Hepatocyte (in vitro differentiated cells): ENCODE data around the gene SESN1. TPM values are rescaled to one million over a fixed set of nuclear protein-coding genes. Genes with fewer than 3 reads are reported as not detected.

Experiments used
- DNase-seq: peaks from one replicate; pipeline ENCODE4 v3.0.0-alpha.2; 2016; ENCODE audit warnings: low spot score
- H2AFZ ChIP-seq: fragments of 200-600 bp; sonication (generic); 2 replicates; pipeline ENCODE4 v1.6.0; 2016; ENCODE audit warnings: antibody characterized with exemption, mild to moderate bottlenecking
- H3K27ac ChIP-seq: fragments of 200-600 bp; sonication (generic); 2 replicates; pipeline ENCODE4 v1.5.1; 2016; ENCODE audit warnings: mild to moderate bottlenecking
- H3K27me3 ChIP-seq: fragments of 200-600 bp; sonication (generic); 2 replicates; pipeline ENCODE4 v1.6.1; 2016
- H3K36me3 ChIP-seq: fragments of 200-600 bp; sonication (generic); replicated peaks from 2 replicates; pipeline ENCODE4 v1.5.1; 2016; ENCODE audit warnings: low read depth; ENCODE audit not compliant: insufficient read depth
- H3K4me1 ChIP-seq: fragments of 200-600 bp; sonication (generic); 2 replicates; pipeline ENCODE4 v1.5.1; 2016; ENCODE audit warnings: mild to moderate bottlenecking, moderate library complexity; ENCODE audit not compliant: insufficient read depth
- H3K4me2 ChIP-seq: fragments of 200-600 bp; sonication (generic); 2 replicates; pipeline ENCODE4 v1.6.0; 2016
- H3K4me3 ChIP-seq: fragments of 200-600 bp; sonication (generic); 2 replicates; pipeline ENCODE4 v1.5.1; 2016; ENCODE audit warnings: mild to moderate bottlenecking
- H3K79me2 ChIP-seq: fragments of 200-600 bp; sonication (generic); 2 replicates; pipeline ENCODE4 v1.6.0; 2017; ENCODE audit warnings: mild to moderate bottlenecking
- H3K9me2 ChIP-seq: fragments of 200-600 bp; sonication (generic); replicated peaks from 2 replicates; pipeline ENCODE4 v1.6.0; 2017; ENCODE audit warnings: mild to moderate bottlenecking; ENCODE audit not compliant: insufficient read depth
- H3K9me3 ChIP-seq: fragments of 200-600 bp; sonication (generic); 2 replicates; pipeline ENCODE4 v1.5.1; 2016; ENCODE audit warnings: low read depth, mild to moderate bottlenecking
- H4K20me1 ChIP-seq: fragments of 200-600 bp; sonication (generic); 2 replicates; pipeline ENCODE4 v1.6.0; 2016; ENCODE audit warnings: mild to moderate bottlenecking; ENCODE audit not compliant: insufficient read depth, poor library complexity, severe bottlenecking
- EZH2 ChIP-seq: fragments of 200-600 bp; sonication (generic); IDR thresholded peaks from 2 replicates; pipeline ENCODE4 v1.6.1; 2016; ENCODE audit warnings: antibody characterized with exemption, mild to moderate bottlenecking, borderline replicate concordance
- EZH2phosphoT487 ChIP-seq: fragments of 200-600 bp; sonication (generic); IDR thresholded peaks from one replicate; pipeline ENCODE4 v1.6.1; 2018; ENCODE audit warnings: antibody characterized with exemption, mild to moderate bottlenecking, low read depth, moderate library complexity; ENCODE audit not compliant: unreplicated experiment, severe bottlenecking
- WGBS: methylation state at CpG from one replicate; pipeline ENCODE4 v1.1.6; 2016; ENCODE audit warnings: low lambda C conversion rate; ENCODE audit errors: missing lambda C conversion rate; 5-methylcytosine and 5-hydroxymethylcytosine counted together
- polyA plus RNA-seq: library from polyadenylated mRNA; unstranded; fragments of >200 nt; fragmentation: Nextera tagmentation; extraction: Ambion mirVana; gene quantifications from 2 replicates; pipeline ENCODE4 v1.2.1, GENCODE V29; 2016
- total RNA-seq: library from RNA; depleted of rRNA; stranded (reverse); fragments of >200 nt; gene quantifications from 2 replicates; pipeline ENCODE4 v1.2.3, GENCODE V29; 2014
- TF ChIP-seq, protein P1 (sequence below): fragments of 200-600 bp; sonication (generic); IDR thresholded peaks from 2 replicates; pipeline ENCODE4 v1.5.1; 2016; ENCODE audit warnings: antibody characterized with exemption, mild to moderate bottlenecking; ENCODE audit not compliant: poor library complexity

The SESN1 gene
- total and polyA plus RNA-seq, 2 experiments from 2014 or later: 29.1 to 59.1 TPM

DNA sequence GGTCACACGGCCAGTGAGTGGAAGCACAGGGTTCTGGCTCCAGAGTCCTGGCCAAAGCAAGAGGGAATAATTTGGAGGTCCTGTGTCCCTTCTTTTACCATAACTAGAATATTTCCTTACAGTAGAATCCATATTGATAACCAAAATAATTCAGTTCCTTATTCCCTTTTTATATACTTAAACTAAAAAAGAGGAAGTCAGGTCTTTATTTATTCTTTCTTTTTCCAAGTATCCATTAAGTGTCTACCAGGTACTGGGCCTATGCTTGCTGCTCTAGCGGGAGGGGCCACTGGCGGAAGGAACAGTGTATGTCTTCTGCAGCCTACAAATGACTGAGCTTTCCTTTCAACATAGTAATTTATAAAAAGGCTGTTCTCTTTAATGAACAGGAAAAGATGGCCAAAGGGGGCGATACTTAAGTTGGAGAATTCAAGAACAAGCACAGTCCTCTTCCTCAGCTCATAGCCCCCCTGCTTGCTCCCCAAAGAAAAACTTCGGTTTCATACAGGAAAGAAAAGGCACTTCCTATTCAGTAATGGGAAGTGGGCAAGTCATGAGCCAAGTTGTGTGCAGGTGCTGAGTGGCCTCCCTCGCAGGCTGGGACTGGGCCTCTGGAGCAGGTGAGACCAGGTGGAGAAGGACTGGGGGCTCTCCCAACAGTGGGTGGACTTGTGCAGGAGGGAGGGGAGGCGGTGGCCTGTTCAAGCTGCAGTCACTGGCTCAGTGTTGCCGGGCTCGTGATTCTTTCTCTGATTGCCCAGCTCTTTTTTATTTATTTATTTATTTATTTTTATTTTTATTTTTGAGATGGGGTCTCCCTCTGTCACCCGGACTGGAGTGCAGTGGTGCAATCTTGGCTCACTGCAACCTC lies 135.5 kb downstream of the SESN1 start:
- no peak overlapping the region for H3K27ac ChIP-seq
- no peak overlapping the region for H2AFZ ChIP-seq
- DNase-seq: no peak
- H3K9me3 ChIP-seq: no peaks in the 10 kb centered on the region
- H3K9me2 ChIP-seq: no peaks in the 10 kb centered on the region
- no peak overlapping the region for H3K4me2 ChIP-seq
- no peaks in the 10 kb centered on the region for H3K36me3 ChIP-seq
- no peak overlapping the region for H3K4me3 ChIP-seq
- H3K4me1 ChIP-seq: no peaks in the 10 kb centered on the region
- no peaks in the 10 kb centered on the region for H3K79me2 ChIP-seq
- H3K27me3 ChIP-seq: no peaks in the 10 kb centered on the region
- TF ChIP-seq EZH2 (no peak), EZH2phosphoT487 (no peak)
- TF ChIP-seq, protein P1, sequence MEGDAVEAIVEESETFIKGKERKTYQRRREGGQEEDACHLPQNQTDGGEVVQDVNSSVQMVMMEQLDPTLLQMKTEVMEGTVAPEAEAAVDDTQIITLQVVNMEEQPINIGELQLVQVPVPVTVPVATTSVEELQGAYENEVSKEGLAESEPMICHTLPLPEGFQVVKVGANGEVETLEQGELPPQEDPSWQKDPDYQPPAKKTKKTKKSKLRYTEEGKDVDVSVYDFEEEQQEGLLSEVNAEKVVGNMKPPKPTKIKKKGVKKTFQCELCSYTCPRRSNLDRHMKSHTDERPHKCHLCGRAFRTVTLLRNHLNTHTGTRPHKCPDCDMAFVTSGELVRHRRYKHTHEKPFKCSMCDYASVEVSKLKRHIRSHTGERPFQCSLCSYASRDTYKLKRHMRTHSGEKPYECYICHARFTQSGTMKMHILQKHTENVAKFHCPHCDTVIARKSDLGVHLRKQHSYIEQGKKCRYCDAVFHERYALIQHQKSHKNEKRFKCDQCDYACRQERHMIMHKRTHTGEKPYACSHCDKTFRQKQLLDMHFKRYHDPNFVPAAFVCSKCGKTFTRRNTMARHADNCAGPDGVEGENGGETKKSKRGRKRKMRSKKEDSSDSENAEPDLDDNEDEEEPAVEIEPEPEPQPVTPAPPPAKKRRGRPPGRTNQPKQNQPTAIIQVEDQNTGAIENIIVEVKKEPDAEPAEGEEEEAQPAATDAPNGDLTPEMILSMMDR: no peak
- WGBS: 96% methylated on average over 10 of the region's 10 CpGs
- no peaks in the 10 kb centered on the region for H4K20me1 ChIP-seq

DNA sequence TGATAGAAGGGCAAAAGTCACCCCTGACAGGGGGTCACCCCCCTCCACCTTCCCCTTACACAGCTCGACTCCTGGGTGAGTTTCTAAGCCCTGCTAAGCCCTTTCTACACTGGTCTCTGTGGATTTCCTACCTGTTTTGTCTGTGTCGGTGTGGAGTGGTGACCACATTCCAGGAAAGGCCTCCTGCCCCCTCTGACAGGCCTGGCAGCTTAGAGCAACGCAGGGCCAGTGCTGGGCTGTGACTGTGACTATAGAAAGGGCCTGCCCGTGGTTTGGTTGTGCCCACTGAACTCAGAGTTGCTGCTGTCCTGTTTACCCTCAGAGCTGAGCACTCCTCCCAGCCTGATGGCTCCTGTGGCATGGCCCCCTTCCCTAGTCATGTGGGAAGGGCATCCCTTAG lies 137.4 kb downstream of the SESN1 start:
- TF ChIP-seq EZH2phosphoT487: no peak
- TF ChIP-seq, protein P1: no peak
- TF ChIP-seq EZH2: no peak
- H4K20me1 ChIP-seq: no peaks in the 10 kb centered on the region

DNA sequence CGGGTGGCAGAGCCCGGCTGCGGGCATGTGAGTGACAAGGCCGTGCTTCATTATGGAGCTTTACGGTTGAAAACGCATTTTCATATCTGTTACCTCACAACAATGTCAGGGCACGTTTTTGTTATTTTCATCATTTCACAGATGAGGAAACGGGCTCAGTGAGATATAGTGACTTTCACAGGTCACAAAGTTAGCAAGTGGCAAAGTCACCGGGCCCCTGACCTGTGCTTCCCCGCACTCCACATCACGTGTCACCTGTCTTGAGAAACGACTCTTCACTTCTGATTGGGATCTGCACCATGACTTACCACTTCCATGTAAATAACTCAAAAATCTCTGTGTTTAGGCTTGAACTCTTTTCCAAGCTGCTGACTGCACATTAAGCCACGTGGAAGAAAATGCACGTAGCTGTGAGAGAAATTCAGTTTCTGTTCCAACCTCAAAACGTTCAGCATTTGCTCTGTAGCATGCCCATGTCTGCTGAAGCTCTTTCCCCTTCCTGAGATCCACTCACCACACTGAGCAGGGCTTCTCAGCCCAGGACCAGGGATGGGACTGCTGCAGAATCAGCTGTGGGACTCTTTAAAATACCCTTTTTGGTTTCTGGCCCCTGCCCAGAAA lies 139.2 kb downstream of the SESN1 start:
- no peak for DNase-seq
- H3K4me1 ChIP-seq: peaks cover 6% of the 10 kb centered on the region
- 90% methylated on average over 15 of the region's 15 CpGs for WGBS
- H3K4me3 ChIP-seq: no peak overlapping the region
- H3K79me2 ChIP-seq: no peaks in the 10 kb centered on the region
- H3K9me3 ChIP-seq: no peaks in the 10 kb centered on the region
- H3K27ac ChIP-seq: no peak overlapping the region
- H4K20me1 ChIP-seq: no peaks in the 10 kb centered on the region
- no peak overlapping the region for H2AFZ ChIP-seq
- TF ChIP-seq, protein P1: no peak
- TF ChIP-seq EZH2 (no peak), EZH2phosphoT487 (no peak)
- no peak overlapping the region for H3K4me2 ChIP-seq
- no peaks in the 10 kb centered on the region for H3K36me3 ChIP-seq
- H3K9me2 ChIP-seq: no peaks in the 10 kb centered on the region
- no peaks in the 10 kb centered on the region for H3K27me3 ChIP-seq

More for the DNA sequence above, 137.4 kb downstream of the SESN1 start:
- no peaks in the 10 kb centered on the region for H3K9me2 ChIP-seq
- H3K4me1 ChIP-seq: peaks cover 1% of the 10 kb centered on the region
- H3K4me3 ChIP-seq: no peak overlapping the region
- H3K79me2 ChIP-seq: no peaks in the 10 kb centered on the region
- no peak overlapping the region for H2AFZ ChIP-seq
- 61% methylated on average over 4 of the region's 4 CpGs for WGBS
- no peaks in the 10 kb centered on the region for H3K27me3 ChIP-seq
- no peak overlapping the region for H3K4me2 ChIP-seq
- no peaks in the 10 kb centered on the region for H3K36me3 ChIP-seq
- H3K9me3 ChIP-seq: no peaks in the 10 kb centered on the region
- no peak for DNase-seq
- H3K27ac ChIP-seq: no peak overlapping the region
